Ectodermal cell (in vitro differentiated cells): ENCODE data around the gene FNDC1.

Experiments used
- H3K27ac ChIP-seq: 2 replicates; pipeline ENCODE4 v1.7.0; 2013; ENCODE audit warnings: mild to moderate bottlenecking, low read depth, low read length; ENCODE audit not compliant: insufficient read depth, poor library complexity, severe bottlenecking
- H3K27me3 ChIP-seq: 2 replicates; pipeline ENCODE4 v1.7.0; 2013; ENCODE audit warnings: mild to moderate bottlenecking, low read length; ENCODE audit not compliant: insufficient read depth, control insufficient read depth, poor library complexity, severe bottlenecking
- H3K36me3 ChIP-seq: one replicate; pipeline ENCODE4 v1.7.0; 2013; ENCODE audit warnings: low read length; ENCODE audit not compliant: control insufficient read depth, insufficient read depth
- H3K4me1 ChIP-seq: one replicate; pipeline ENCODE4 v1.7.0; 2013; ENCODE audit warnings: low read length; ENCODE audit not compliant: control insufficient read depth, insufficient read depth
- H3K4me3 ChIP-seq: 2 replicates; pipeline ENCODE4 v1.7.0; 2013; ENCODE audit warnings: low read depth, low read length, control low read depth; ENCODE audit not compliant: insufficient read depth
- H3K9me3 ChIP-seq: 2 replicates; pipeline ENCODE4 v1.7.0; 2013; ENCODE audit warnings: mild to moderate bottlenecking, low read length, moderate library complexity; ENCODE audit not compliant: control insufficient read depth
- WGBS, 2 experiments: methylation state at CpG; one replicate each; pipeline ENCODE4 v1.1.7; 2013; ENCODE audit warnings: missing lambda C conversion rate in 2 of 2; 5-methylcytosine and 5-hydroxymethylcytosine counted together

FNDC1 gene

DNA sequence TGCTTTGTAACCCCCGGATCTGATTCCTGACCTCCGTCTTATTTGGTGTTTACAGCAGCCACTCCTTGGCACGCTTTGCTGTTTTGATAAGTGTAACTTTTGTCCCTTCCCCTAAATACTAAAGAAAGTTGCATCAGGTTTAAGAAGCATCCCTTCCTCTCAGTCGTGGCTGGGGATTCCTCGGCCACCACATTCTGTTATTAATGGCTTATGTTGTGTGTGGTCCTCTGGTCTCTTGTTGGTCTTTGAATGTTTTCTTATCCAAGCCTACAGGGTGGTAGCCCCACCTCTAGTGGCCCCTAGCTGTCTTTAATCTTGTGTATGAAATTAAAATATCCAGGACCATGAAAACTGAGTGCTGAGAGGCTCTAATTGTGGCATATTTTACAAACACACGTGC is 37.5 kb upstream of the FNDC1 start:
- 90 to 94% methylated on average over 6 of the region's 6 CpGs for WGBS, 2 experiments
- Histone ChIP-seq H3K27ac (no peak overlapping the region), H3K36me3 (no peaks in the 10 kb centered on the region), H3K4me3 (no peak overlapping the region), H3K9me3 (no peaks in the 10 kb centered on the region), H3K27me3 (no peaks in the 10 kb centered on the region), H3K4me1 (no peaks in the 10 kb centered on the region)

DNA sequence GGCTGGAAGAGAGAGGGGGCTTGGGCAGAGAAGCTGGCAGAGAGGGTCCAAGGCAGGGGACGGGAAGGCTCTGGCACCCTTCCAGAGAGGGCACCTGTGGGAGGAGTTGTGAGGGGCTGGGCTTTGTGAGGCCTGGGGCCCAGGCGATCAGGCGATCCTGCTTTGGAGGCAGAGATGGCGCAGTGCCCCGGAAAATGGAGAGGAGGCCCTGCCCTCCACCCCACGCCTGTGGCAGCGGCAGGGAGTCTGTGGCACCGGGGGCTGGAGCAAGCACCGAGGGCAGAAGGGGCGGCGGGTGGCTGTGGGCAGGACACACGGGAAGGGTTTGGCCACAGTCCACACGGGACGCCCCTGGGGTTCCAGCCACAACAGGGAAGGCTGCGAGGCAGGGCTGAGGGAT is 36.5 kb upstream of the FNDC1 start:
- Histone ChIP-seq H3K4me1 (no peaks in the 10 kb centered on the region), H3K27ac (no peak overlapping the region), H3K4me3 (no peak overlapping the region), H3K27me3 (no peaks in the 10 kb centered on the region), H3K9me3 (no peaks in the 10 kb centered on the region), H3K36me3 (no peaks in the 10 kb centered on the region)
- WGBS, 2 experiments: 91 to 93% methylated on average over 15 of the region's 15 CpGs

DNA sequence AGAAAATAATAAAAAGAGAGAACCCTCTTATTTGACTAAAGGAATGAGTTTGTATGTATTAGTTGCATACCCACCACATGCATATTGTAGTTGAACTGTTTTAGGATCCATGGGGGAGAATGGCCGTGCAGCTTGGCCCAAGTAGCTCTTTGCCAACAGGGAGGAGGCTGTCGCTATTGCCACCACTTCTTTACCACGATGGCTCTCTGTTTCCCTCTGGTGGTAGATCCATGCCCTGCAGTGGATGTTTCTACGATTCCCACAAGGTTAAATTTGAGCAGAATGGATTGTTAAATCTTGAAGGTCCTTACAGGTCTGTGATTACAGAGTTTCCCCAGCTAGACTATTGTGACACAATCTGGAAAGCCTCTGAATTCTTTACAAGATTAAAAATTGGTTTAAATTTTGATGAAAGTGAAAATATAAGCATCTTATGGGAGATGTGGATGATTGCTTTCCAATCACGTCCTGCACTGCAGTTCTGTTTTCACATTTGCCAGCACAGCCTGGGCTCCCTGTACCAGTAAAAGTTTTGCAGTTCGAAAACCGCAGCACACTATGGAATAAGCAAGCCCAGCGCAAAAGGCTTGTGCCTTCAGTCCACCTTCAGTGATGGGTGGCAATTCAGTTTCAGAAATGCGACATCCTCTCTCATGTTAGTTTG is 34.4 kb upstream of the FNDC1 start:
- no peaks in the 10 kb centered on the region for H3K9me3 ChIP-seq
- no peaks in the 10 kb centered on the region for H3K36me3 ChIP-seq
- H3K27me3 ChIP-seq: no peaks in the 10 kb centered on the region
- H3K27ac ChIP-seq: no peak overlapping the region
- WGBS, 2 experiments: 36% methylated on average over 9 of the region's 9 CpGs
- H3K4me1 ChIP-seq: no peaks in the 10 kb centered on the region
- H3K4me3 ChIP-seq: no peak overlapping the region

DNA sequence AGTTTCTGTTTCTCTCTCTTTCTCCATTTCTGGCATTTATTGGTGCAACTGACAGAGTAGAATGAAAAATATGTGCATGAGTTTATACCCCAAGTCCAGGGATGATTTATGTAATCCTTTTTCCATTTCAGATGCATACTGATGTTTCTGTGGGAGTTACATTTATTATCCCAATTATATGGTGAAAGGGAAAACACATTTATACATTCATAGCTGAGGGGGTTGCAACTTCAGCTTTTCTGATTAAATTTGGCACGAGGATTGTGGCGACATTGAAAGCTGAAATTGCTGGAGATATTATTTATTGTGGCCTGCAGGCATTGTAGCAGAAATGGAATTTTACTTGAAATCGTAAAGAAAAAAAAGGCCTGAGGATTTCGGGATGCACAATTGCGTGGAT is 31.5 kb upstream of the FNDC1 start:
- no peaks in the 10 kb centered on the region for H3K4me1 ChIP-seq
- no peak overlapping the region for H3K4me3 ChIP-seq
- H3K27ac ChIP-seq: no peak overlapping the region
- H3K36me3 ChIP-seq: no peaks in the 10 kb centered on the region
- WGBS, 2 experiments: 84 to 93% methylated on average over 5 of the region's 5 CpGs
- H3K27me3 ChIP-seq: no peaks in the 10 kb centered on the region
- H3K9me3 ChIP-seq: no peaks in the 10 kb centered on the region

DNA sequence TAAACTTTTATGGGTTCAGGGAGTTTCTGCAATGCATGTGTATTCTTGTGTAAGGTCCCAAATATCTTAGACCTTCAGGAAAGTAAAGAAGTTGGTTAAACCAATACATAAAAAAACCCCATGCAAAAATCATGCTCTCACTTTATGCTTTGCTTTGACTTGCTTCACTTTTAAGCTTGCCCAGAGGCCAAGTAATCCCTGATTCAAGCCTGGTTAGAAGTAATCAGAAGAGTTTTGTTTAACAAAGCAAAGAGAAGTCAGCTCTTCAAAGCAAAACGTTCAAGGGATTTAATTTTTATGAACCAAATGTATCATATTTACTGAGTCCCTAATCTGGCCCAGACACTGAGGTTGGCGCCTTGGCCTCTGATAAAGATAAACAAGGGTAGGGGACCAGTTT is 26.7 kb upstream of the FNDC1 start:
- Histone ChIP-seq H3K9me3 (no peaks in the 10 kb centered on the region), H3K27ac (no peak overlapping the region), H3K4me3 (no peak overlapping the region), H3K27me3 (no peaks in the 10 kb centered on the region), H3K36me3 (no peaks in the 10 kb centered on the region), H3K4me1 (no peaks in the 10 kb centered on the region)
- 60 to 68% methylated on average over 2 of the region's 2 CpGs for WGBS, 2 experiments

DNA sequence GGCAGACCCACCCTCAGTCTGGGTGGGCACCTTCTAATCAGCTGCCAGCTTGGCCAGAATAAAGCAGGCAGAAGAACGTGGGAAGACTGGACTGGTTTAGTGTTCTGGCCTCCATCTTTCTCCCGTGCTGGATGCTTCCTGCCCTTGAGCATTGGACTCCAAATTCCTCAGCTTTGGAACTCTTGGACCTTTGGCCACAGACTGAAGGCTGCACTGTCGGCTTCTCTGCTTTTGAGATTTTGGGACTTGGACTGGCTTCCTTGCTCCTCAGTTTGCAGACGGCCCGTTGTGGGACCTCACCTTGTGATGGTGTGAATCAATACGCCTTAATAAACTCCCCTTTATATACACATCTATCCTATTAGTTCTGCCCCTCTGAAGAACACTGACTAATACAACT is 20.6 kb upstream of the FNDC1 start:
- Histone ChIP-seq H3K4me3 (no peak overlapping the region), H3K27ac (no peak overlapping the region), H3K9me3 (no peaks in the 10 kb centered on the region), H3K36me3 (no peaks in the 10 kb centered on the region), H3K27me3 (no peaks in the 10 kb centered on the region), H3K4me1 (no peaks in the 10 kb centered on the region)
- WGBS, 2 experiments: 78 to 84% methylated on average over 6 of the region's 6 CpGs

DNA sequence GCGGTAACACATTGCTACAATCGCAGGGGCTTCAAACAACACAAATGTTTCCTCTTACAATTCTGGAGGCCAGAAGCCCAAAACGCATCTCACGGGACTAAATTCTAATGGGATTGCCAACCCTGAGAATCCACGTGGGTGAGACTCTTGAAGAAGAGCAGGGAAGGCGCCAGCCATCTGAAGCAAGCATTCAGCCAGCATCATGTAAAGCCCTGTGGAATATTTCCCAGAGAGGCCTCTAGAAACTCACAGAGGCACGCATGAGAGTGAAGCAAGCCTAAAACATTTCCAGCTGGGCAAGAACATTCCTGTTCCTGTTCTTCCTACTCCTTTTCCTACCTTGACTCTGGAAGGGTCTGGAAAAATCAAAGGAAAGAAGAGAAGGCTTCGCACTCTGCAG is 19.6 kb upstream of the FNDC1 start:
- Histone ChIP-seq H3K4me1 (no peaks in the 10 kb centered on the region), H3K4me3 (no peak overlapping the region), H3K27me3 (no peaks in the 10 kb centered on the region), H3K36me3 (no peaks in the 10 kb centered on the region), H3K27ac (no peak overlapping the region), H3K9me3 (no peaks in the 10 kb centered on the region)
- WGBS, 2 experiments: 82 to 83% methylated on average over 8 of the region's 8 CpGs

DNA sequence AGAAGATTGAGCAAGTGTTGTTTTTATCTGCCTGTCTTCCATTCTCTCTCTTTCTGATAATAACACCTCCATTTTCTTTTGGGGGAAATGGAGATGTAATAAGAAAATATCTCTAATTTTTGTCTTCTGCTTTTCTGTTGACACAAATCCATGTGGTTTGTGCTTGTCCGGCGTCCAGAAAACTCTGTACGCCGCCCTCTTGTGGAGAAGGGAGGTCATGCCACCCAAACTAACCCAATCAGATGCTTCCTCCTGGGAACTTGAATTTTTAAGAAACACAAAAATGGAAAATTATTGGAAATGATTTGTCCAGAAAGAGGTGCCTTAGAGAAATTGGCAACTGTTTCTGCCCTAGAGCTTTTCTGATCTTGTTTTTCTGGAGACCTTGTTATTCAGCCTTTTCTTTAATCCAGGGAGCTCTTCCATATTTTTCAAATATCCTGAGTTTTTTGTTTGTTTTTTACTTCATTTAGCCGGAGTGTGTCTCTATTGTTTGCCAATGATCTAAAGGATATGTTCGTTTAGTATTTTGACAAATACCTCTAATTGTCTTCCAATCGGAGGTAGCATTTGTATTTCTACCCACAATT is 17.8 kb upstream of the FNDC1 start:
- WGBS, 2 experiments: 33 to 35% methylated on average over 3 to 7 of the region's 7 CpGs
- H3K9me3 ChIP-seq: peaks cover 2% of the 10 kb centered on the region
- no peaks in the 10 kb centered on the region for H3K4me1 ChIP-seq
- no peak overlapping the region for H3K27ac ChIP-seq
- no peak overlapping the region for H3K4me3 ChIP-seq
- no peaks in the 10 kb centered on the region for H3K36me3 ChIP-seq
- no peaks in the 10 kb centered on the region for H3K27me3 ChIP-seq

DNA sequence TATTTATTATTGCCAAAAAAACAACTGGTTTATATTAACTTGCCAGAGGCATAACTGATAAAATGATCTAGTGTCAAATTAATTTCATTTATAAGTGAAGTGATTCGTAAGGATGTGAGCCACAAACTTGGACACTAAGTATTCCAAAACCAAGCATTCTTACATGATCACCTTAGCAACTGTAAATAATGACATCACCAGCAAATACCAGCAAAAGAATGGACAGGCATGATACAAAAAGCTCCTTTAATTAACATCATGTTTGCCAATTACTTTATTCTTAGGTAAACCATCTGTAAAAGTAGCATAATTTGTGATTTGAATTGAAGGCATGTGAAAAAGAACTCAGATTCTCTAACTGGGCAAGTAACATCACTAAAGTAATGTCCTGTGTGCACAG is 17.2 kb upstream of the FNDC1 start:
- no peaks in the 10 kb centered on the region for H3K27me3 ChIP-seq
- H3K4me3 ChIP-seq: no peak overlapping the region
- no peak overlapping the region for H3K27ac ChIP-seq
- H3K4me1 ChIP-seq: no peaks in the 10 kb centered on the region
- 100% methylated on average over 1 of the region's 1 CpG for WGBS, 2 experiments
- peaks cover 2% of the 10 kb centered on the region for H3K9me3 ChIP-seq
- H3K36me3 ChIP-seq: no peaks in the 10 kb centered on the region

DNA sequence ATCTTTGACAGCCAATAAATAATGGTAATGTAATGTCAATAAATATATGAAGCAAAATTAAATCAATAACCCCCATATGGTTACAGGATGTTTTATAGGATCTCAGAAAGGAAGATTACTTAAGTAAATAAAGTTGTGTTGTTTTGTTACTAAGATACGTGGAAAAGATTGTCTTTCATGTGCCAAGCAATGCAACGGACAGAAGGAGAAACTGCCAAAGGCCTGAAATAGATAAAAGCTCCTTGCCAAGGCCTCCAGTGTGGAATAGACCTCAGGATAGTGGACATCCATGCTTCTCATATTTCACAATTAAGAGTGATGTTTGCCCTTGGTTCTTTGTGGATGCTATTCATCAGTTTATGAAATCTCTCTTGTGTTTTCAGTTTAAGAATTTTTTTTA is 16.4 kb upstream of the FNDC1 start:
- no peaks in the 10 kb centered on the region for H3K36me3 ChIP-seq
- H3K27ac ChIP-seq: no peak overlapping the region
- 90 to 92% methylated on average over 2 of the region's 2 CpGs for WGBS, 2 experiments
- H3K4me1 ChIP-seq: no peaks in the 10 kb centered on the region
- no peak overlapping the region for H3K4me3 ChIP-seq
- no peaks in the 10 kb centered on the region for H3K27me3 ChIP-seq
- peaks cover 2% of the 10 kb centered on the region for H3K9me3 ChIP-seq
